Glomerular visceral epithelial cell (primary cell): ENCODE data around the gene GPATCH8.
A peak's percentile ranks its signal among the peaks of the same experiment; 100 is the strongest.
"Not testable (repeated sequence)": the region's sequence is repeated elsewhere in the genome, so short reads cannot be mapped to it uniquely, and the experiment has no call there.

ENCODE experiments used
- DNase-seq: peaks from one replicate; pipeline ENCODE4 v3.0.0-alpha.2; 2016; ENCODE audit errors: extremely low spot score

The GPATCH8 gene

DNA sequence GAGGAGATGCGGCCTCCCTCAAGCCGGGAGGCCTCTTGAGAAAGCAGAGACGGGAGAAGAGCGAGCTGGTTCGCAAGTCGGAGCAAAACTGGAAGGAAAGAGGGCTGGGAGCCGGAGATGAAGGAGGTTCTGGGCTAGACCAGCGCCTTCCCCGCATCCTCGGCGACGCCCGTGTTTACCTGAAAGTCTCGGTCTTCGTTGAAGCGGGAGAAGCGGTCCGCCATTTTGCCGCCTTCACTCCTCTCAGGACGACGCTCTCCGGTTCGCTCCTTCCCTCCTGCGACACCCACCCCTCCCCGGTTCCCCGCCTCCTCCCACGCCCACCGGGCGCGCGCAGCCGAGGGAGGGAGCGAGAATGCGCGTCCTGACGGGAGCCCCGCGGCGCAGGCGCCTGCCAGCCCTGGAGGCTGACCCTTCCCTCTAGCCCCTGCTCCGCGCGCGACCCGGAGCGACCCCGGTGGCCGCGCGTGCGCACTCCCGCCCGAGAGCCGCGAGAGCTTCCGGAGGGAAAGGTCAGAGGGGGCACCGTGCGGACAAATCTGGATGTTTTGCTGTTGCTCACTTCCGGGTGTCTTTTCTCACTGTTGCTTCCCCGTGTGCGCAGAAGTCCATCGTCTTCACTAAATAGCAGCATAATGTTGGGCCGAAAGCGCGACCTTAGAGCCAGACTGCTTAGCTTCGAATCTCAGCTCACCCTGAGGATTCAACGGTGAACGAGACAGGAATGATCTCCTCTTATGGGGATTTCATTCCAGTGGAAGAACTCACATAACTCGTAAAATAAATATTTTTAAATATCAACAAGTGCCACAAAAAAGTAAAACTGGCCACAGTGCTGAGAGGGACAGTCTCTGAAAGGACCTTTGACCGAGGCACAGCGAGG, at the start of gene GPATCH8:
GPATCH8 (minus strand) TSS at position 260 of the 883 bp plus-strand sequence; CDS start at position 224, 36 bp downstream.
- peak; percentile 98 for DNase-seq

DNA sequence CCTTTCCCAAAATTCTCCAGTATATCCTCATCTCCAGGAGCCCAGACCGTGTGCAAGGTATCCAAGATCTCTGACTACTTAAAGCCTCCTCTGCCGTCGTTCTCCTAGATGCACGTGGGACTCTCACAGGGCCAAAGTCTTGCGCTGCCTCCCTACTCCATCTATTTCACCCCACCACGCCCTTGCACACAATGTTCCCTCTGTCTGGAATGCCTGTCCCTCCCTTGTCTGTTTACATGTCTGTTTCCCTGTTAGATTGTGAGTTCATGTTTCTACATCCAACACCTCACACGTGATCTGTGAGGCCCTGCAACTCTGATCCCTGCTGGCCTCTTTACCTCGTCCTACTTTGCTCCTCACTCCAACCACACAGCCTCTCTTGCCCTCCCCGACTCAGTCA, 49.2 kb upstream of the GPATCH8 start:
- DNase-seq = no peak

DNA sequence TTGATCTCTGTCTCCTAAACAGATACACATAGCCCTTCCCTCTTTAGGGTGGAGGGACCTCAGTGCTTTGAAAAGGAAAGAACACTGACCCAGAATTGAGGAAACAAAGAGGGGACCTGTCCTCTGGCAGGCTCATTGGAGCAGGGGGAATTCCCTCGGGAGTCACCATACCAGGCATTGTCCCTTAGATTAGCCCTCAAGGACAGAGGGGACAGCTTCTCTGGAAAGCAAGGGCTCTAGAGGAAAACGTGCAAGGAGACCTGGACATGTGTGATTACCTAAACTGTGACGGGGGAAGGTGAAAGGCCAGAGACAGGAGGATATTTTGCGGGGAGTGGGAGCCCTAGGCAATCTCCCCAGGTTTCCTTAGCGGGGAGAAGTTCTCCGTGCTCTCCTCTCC, 46.5 kb upstream of the GPATCH8 start:
- no peak for DNase-seq

DNA sequence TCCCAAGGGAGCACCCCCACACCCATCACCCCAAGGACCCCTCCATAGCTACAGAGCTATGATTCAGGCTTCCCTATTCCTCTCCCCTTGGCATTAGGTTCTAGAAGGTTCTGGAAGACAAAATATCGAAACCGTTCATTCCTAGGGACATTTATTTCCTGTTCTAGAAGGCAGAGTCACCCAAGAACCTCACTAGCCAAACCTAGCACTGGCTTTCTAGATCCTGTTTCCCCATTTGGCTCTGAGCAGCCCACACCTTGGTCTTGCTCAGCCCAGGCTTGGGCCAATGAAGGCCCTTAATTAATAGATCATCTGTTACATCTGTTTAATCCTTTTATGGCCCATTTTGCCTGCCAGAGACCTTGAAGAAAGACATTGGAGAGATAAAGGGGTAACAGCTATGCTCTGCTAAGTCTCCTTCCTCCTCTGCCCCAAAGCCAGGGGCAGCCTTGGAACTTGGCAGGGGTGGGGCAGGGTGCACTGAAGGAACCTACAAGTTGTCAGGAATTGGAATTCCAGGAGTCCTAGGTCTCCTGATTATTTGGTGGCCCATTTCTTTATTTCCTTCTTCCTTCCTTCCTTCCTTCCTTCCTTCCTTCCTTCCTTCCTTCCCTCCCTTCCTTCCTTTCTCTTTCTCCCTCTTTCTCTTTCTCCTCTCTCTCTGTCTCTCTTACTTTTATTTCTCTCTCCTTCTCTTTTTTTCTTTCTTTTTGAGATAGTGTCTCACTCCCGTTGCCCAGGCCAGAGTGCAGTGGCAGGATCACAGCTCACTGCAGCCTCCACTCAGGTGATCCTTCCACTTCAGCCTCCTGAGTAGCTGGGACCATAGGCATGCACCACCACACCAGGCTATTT, 45.4 kb upstream of the GPATCH8 start:
- no peak for DNase-seq

- DNase-seq = no peak
Observed at GRCh38 chr17:44547625-44548267, 44.5 kb upstream of the GPATCH8 start.

- DNase-seq = peak; percentile 15
Observed at GRCh38 chr17:44546671-44547606, 43.7 kb upstream of the GPATCH8 start.

GRCh38 chr17:44543905-44544523, 40.8 kb upstream of the GPATCH8 start:
- DNase-seq = no peak

DNA sequence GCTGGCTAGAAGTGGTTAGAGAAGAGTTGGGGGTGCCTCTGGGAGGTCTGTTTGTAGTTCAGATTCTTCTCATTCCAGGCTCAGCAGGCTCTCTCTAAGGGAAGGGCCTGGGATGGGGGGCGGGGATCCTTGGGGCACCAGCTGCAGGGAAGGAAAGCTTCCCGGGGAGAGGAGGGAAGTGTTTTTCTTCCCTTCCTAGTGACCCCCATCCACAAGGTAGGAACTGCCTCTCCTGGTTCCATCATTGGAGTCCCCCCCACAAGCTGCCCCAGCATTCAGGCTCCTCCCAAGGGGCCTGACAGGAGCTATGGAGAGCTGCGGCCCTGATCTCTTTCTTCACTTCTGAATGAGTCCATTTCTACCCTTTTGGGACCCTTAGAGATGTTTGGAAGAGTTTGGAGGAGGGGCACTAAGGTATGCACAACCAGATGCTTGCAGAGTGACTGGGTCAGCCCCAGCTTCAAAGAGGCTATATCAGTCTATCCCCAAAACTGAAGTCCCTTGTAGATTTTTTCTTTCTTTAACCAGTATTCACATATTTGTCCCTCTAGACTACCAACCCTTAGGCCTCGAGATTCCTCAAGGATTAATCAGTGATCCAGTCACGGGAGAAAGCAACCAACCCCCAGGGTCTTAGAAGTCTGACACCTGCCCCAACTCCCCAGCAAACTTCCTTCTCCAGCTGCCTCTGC, 40.2 kb upstream of the GPATCH8 start:
- peak; percentile 94 for DNase-seq

DNA sequence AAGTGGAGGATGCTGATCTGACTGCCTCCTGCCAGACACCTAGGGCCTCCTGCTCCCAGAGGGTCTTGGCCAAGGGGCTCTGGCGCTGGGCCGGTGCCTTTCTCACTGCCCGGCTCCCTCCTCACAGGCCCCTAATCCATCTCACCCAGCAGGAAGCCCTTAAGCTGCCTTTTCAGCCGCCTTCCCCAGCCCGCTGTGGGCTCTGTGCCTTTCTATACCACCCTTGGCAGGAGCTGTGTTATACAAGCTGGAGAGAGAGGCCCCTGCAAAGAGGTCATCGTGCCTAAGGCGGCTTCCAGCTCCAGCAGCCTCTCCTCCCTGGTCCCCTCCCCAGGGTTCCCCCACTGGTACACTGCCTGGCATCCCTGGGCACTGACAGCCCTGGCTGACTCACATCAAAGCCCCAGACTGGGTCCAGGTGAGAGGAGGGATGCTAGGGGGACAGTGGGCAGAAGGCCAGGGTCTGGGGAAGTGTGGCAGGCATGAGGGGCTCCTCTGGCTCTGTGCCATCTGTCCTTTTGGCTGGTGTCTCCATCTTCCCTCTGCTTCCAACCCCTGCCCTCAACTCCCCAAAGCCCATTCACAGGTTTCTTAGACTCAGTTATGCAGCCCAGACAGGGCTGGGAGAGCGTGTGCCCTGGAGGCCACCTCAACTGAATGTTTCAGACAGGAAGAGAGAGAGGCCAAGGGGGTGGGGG, 38.8 kb upstream of the GPATCH8 start:
- DNase-seq = peak; percentile 34

GRCh38 chr17:44540246-44541084, 37.3 kb upstream of the GPATCH8 start:
- DNase-seq = no peak

DNA sequence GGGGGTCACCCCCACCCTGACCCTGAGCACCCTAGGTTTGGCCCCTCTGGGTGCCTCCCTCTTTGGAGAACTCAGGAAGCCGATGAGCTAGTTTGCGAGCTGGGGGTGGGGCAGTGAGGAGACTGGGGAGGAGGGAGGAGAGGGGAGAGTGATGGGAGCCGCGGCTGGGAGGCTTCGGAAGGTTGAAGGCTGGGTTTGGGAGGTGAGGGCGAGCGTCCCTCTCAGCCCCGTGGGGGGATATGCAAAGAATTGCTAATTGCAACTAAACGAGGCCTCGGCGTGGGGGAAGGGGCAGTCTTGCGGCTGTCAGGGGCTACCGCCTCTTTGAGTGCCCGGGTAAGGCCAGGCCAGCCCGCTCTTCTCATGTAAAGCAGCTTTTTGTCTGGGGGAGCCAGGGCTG, 36.5 kb upstream of the GPATCH8 start:
- no peak for DNase-seq

DNA sequence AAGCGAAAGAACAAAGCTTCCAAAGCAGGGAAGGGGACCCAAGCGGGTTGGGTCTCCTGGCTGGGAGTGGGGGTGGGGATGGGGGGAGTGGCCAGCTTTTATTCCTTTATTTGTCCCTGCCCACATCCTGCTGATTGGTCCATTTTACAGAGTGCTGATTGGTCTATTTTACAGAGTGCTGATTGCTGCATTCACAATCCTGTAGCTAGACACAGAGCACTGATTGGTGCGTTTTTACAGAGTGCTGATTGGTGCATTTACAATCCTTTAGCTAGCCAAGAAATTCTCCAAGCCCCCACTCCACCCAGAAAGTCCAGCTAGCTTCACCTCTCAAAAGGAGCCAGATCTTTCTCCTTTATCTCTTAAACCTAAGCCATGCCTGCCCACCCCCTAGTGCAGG, 34.7 kb upstream of the GPATCH8 start:
- DNase-seq = not testable (repeated sequence)

GRCh38 chr17:44536090-44536953, 33.1 kb upstream of the GPATCH8 start:
- DNase-seq = no peak

DNA sequence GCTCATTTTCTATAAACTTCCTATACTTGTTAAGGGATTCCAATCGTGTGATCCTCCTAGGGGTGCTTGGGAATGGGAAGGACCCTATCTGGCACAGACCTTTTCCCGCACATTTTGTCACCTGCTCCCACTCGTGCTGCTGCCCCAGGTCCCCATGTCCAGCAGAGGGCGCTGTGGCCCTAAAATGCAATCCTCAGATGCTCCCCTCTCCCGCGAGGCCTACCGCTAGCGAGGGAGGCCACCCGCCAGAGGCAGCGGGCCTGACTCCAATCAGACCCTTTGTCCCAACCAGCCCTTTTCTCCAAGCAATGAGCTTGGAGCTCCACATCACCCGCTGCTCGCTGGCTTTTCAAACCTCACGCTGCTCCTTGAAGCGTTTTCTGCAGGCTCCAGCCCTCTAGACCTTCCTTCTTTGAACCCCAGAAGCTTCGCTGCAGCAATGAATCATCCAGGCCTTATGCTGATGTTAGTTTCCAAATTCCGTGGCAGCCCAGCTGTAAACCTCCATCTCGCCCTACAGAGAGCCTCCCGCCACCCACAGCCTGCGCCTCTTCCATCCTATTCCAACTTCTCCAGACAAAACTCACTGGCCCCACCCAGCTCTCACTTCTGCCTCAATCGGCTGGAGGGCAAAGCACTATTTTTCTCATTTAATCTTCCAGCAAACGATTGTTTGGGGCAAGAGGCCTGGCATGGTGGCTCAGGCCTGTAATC, 30.5 kb upstream of the GPATCH8 start:
- DNase-seq = peak; percentile 89

GRCh38 chr17:44530896-44531418, 27.8 kb upstream of the GPATCH8 start:
- DNase-seq = no peak

DNA sequence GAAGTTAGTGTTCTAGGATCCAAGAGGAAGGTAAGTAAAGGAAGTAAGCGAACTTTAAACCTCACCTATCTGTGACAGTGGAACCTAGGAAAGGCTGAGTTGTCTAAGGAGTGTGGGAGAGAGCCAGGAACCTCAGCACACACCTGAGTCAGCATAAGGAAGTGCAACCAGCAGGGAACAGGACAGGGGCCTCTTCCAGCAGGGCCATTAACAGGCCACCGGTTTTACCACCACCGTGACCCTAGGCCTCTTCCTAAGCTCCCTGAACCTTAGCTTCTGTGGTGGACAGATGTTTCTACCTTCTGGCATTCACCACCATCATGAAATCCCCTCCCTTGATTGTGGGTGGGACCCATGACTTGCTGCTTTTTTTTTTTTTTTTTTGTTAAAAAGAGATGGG, 26.7 kb upstream of the GPATCH8 start:
- no peak for DNase-seq

GRCh38 chr17:44527954-44528353, 24.7 kb upstream of the GPATCH8 start:
- no peak for DNase-seq
